Left lung (tissue), 10 donors: ENCODE results near the gene PSMB3. TPM values are rescaled to one million over a fixed set of nuclear protein-coding genes. Genes with fewer than 3 reads are reported as not detected.

Experiments used
- ATAC-seq: fragments of 200-7000 bp; cut with Tn5 transposase; one replicate; pipeline ENCODE4 v1.9.1; 2020; ENCODE audit warnings: moderate library complexity
- DNase-seq, 4 donors: peaks; one replicate each; pipeline ENCODE4 v3.0.0-alpha.2; 2013 to 2020
- H3K27ac ChIP-seq, 2 donors: fragments of 200-600 bp; sonication (generic) in 1 of 2; one replicate each; pipeline versions ENCODE4 v1.5.0 to v1.8.0; 2020 to 2021
- H3K27me3 ChIP-seq, 2 donors: fragments of 200-600 bp; sonication (generic) in 1 of 2; one replicate each; pipeline versions ENCODE4 v1.5.0 to v1.8.0; 2020 to 2021
- H3K36me3 ChIP-seq, 2 donors: fragments of 200-600 bp; sonication (generic) in 1 of 2; one replicate each; pipeline versions ENCODE4 v1.5.0 to v1.8.0; 2020 to 2021
- H3K4me1 ChIP-seq, 2 donors: fragments of 200-600 bp; one replicate each; pipeline ENCODE4 v1.8.0; 2021
- H3K4me3 ChIP-seq, 2 donors: fragments of 200-600 bp; sonication (generic) in 1 of 2; one replicate each; pipeline versions ENCODE4 v1.5.0 to v1.8.0; 2020 to 2021; ENCODE audit warnings: mild to moderate bottlenecking in 1 of 2
- H3K9me3 ChIP-seq, 2 donors: fragments of 200-600 bp; sonication (generic) in 1 of 2; one replicate each; pipeline versions ENCODE4 v1.5.0 to v1.8.0; 2020 to 2021
- intact Hi-C, 2 donors: fragments of 100-400 bp; cut with DNase I; formaldehyde crosslinking; loops; one replicate each; pipeline versions ENCODE4 v1.11.2 to v1.14.2; 2022
- polyA plus RNA-seq, 6 donors: library from polyadenylated mRNA; unstranded; fragments of 120-200 nt; gene quantifications; one replicate each; pipeline ENCODE4 v1.2.1, GENCODE V29; 2013; ENCODE audit not compliant: insufficient read length in 6 of 6
- total RNA-seq, 2 donors: library from RNA; stranded (reverse); fragmentation: NEBNext Ultra II Directional; extraction: Animal tissue kit (Norgen Biotek cat#: 25700); gene quantifications; one replicate each; pipeline ENCODE4 v1.2.1, GENCODE V29; 2021
- TF ChIP-seq, protein P1 (sequence below), 2 donors: fragments of 200-600 bp; sonication (generic) in 1 of 2; IDR thresholded peaks; one replicate each; pipeline versions ENCODE4 v1.5.0 to v1.8.0; 2021; ENCODE audit warnings: antibody characterized with exemption in 2 of 2
- donor health status: DM: no; HTN: yes; CAD: no.
- donor health status: DM: no; HTN: no; CAD: no.

The PSMB3 gene
- total and polyA plus RNA-seq, 8 donors: 84.9 to 191 (median 90.7) TPM

DNA sequence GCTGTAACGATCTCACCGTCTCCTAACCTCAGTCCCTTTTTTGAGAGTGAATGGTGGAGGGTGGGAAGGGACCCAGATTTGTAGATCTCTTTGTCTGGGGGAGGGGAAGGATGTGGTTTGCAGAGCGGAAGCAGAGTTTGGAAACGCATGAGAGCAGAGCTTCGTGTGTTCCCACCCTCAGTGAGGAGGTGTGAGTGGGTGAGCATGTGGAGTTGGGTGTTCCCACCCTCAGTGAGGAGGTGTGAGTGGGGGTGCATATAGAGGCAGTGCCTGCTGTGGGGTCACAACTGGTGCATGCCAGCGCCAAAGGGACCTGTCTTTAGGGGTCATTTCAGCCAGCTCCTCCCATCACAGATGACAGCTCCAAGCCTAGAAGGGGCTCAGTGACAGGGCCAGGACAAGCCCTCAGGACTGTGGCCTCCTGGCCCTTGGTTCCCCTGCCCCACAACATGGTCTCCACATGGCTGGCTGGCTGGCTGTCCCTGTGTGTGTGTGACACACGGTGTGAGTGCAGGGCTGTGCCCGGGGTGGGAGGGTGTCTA is 24.2 kb upstream of the PSMB3 start:
- Histone ChIP-seq H3K4me1 (peaks cover 18 to 54% of the 10 kb centered on the region in 2 donors), H3K4me3 (no peak overlapping the region), H3K27ac (peak overlapping the region in 1 of 2 donors; percentile 85), H3K9me3 (no peaks in the 10 kb centered on the region), H3K36me3 (peaks cover 0 to 28% of the 10 kb centered on the region in 2 donors), H3K27me3 (no peaks in the 10 kb centered on the region)
- no peak for DNase-seq
- no peak for ATAC-seq
- TF ChIP-seq, protein P1, sequence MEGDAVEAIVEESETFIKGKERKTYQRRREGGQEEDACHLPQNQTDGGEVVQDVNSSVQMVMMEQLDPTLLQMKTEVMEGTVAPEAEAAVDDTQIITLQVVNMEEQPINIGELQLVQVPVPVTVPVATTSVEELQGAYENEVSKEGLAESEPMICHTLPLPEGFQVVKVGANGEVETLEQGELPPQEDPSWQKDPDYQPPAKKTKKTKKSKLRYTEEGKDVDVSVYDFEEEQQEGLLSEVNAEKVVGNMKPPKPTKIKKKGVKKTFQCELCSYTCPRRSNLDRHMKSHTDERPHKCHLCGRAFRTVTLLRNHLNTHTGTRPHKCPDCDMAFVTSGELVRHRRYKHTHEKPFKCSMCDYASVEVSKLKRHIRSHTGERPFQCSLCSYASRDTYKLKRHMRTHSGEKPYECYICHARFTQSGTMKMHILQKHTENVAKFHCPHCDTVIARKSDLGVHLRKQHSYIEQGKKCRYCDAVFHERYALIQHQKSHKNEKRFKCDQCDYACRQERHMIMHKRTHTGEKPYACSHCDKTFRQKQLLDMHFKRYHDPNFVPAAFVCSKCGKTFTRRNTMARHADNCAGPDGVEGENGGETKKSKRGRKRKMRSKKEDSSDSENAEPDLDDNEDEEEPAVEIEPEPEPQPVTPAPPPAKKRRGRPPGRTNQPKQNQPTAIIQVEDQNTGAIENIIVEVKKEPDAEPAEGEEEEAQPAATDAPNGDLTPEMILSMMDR (IDR thresholded peaks at IDR 0.05): no peak
- intact Hi-C loops: no loop called here

DNA sequence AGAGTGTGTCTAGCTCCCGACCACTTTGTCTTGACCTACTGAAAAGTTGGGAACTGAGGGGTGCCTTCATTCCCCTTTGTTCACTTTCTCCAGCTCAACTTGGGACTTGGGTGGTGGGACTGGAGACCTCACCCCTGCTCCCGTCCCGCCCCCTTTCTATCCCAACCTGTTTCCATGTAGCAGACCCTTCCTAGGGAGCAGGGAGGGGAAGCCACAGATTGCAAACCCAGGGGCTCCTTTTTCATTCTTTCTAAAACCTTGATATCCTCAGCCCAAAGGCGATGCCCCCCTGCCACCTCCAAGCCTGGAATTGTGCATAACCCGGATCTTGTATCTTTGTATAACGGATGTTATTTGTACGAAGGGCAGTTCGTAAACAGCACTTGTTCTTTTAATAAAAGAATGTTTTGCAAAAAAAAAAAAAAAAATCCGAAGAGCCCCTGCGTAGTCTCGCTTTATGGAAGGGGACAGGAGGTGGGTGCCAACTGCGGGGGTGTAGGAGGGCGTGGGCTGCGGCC is 23.1 kb upstream of the PSMB3 start:
- Histone ChIP-seq H3K4me1 (peaks cover 18 to 54% of the 10 kb centered on the region in 2 donors), H3K36me3 (peaks cover 0 to 28% of the 10 kb centered on the region in 2 donors), H3K27me3 (no peaks in the 10 kb centered on the region), H3K4me3 (peak overlapping the region; percentile 35 to 74), H3K27ac (peak overlapping the region; percentile 79 to 85), H3K9me3 (no peaks in the 10 kb centered on the region)
- DNase-seq: no peak
- intact Hi-C loops: no loop called here
- TF ChIP-seq, protein P1 (IDR thresholded peaks at IDR 0.05): no peak
- ATAC-seq: no peak

DNA sequence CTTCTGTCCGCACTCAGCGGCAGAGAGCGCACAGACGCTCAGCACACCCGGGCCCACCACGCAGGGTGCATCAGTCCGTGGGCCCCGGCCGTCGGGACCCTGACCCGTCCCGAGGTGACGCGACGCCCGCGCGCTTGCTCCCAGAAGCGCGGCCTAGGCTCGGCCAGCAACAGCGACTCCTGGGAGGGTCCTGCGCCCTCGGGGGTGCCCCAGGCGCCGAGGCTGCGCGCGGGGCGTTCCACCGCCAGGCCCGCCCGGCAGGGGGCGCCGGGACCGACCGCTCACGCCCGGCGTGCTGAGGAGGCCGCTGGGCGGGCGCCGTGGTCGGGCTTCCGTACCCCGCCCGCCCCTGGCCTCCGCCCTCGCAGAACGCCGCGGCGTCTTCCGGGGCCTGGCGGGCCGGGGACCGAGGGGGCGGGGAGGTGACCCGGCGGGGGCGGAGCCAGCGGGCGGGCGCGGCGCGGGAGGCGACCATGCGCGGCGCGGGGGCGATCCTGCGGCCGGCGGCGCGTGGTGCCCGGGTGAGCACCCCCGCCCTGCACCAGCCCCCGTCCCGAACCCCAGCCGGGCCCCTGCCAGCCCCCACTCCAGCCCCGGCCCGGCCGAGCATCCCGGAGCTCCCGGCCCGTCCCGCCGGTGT is 22.5 kb upstream of the PSMB3 start, which contains the start of gene CISD3:
Gene CISD3, plus strand, starts transcription at position 456 of the 640 bp plus-strand sequence. Its CDS starts 18 bp downstream, at position 474.
- TF ChIP-seq, protein P1 (IDR thresholded peaks at IDR 0.05): peak; percentile 69 to 82
- H3K4me1 ChIP-seq: peaks cover 18 to 52% of the 10 kb centered on the region in 2 donors
- DNase-seq (peak; percentile 74 to 98 (median 88)), ATAC-seq (peak; percentile 89)
- intact Hi-C loops: no loop called here
- no peaks in the 10 kb centered on the region for H3K9me3 ChIP-seq
- H3K36me3 ChIP-seq: peaks cover 0 to 23% of the 10 kb centered on the region in 2 donors
- H3K27ac ChIP-seq: peak within 1 kb of the TSS; percentile 79 to 85
- no peaks in the 10 kb centered on the region for H3K27me3 ChIP-seq
- H3K4me3 ChIP-seq: peak within 1 kb of the TSS; percentile 60 to 74

DNA sequence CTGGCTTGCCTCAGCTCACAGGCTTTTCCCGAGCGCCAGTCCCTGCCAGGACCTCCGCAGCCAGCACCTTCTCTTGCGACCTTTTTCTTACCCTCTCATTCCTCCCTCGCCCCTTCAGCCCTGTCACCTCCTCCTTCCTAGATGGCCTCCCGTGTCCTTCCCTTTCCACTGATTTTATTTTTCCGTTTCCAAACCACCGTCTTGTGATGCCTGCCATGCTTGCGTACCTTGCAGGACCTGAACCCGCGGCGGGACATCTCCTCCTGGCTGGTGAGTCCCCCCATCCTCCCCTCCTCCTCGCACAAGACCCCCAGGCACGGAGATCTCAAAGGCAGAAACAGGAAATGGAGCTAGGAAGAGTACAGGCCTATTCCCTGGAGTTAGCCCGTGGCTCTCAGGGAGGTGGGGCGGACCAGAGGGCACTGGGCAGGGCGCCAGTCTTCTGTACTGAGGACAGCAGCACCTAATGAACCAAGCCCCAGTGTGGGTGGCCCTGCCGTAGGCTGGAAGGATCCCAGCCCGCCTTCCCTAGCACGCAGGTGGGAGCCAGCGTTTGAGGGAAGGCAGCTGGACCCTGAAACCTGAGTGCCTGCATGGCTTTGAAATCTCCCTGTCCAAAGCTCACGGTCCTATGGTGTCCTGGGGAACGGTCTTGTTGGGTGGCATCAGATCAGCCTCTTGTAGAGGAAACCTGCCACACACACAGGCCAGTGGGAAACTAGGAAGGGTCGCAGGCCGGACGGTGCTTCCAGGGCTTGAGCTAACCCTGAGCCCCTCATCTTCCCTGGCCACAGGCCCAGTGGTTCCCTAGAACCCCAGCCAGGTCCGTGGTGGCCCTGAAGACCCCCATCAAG is 21.8 kb upstream of the PSMB3 start:
- Histone ChIP-seq H3K4me3 (peak overlapping the region; percentile 60 to 74), H3K9me3 (no peaks in the 10 kb centered on the region), H3K27me3 (no peaks in the 10 kb centered on the region), H3K4me1 (peaks cover 18 to 56% of the 10 kb centered on the region in 2 donors), H3K36me3 (peaks cover 0 to 19% of the 10 kb centered on the region in 2 donors), H3K27ac (peak overlapping the region; percentile 73 to 80)
- peak in 3 of 4 donors; percentile 64 to 90 (median 83) for DNase-seq
- TF ChIP-seq, protein P1 (IDR thresholded peaks at IDR 0.05): no peak
- intact Hi-C loops: no loop called here
- ATAC-seq: peak; percentile 61
